NOMO-1 treated with dmso at 0.1 percent for 144 hours (cell line): ENCODE results near the gene SPRR3.
A peak's percentile ranks its signal among the peaks of the same experiment; 100 is the strongest.

Experiments
- DNase-seq: peaks from one replicate; lab custom pipeline; 2025; ENCODE audit not compliant: unreplicated experiment; lab: John Stamatoyannopoulos, UW

The SPRR3 gene, protein sequence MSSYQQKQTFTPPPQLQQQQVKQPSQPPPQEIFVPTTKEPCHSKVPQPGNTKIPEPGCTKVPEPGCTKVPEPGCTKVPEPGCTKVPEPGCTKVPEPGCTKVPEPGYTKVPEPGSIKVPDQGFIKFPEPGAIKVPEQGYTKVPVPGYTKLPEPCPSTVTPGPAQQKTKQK

GRCh38 chr1:153001382-153001781, at the start of gene SPRR3:
SPRR3 (plus strand) TSS chr1:153001749; CDS start chr1:153003021, 1,272 bp downstream.
- no peak for DNase-seq

GRCh38 chr1:152953761-152954160, 47.8 kb upstream of the SPRR3 start:
- no peak for DNase-seq

GRCh38 chr1:152954436-152954835, 47.1 kb upstream of the SPRR3 start:
- no peak for DNase-seq

- no peak for DNase-seq
These were observed 44.0 kb upstream of the SPRR3 start for GRCh38 chr1:152957561-152957960.

DNA sequence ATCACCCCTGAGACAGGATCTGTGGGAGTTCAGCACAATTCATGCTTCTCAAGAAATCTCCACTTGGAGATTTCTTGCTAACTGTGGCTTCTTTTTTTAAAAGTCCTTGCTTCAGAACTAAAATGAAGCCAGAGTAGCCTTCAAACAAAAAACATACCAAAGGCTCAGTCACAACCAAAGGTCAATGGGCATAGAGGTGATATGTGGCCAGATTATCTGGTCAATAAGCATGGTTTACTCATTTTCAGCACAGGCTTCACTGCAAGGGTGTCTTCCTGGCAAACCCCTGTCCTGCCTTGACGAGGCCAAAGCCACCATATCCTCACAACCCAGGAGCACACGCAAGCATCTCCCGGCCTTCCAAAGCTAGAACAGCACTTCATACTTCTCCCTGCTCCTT, 42.3 kb upstream of the SPRR3 start:
- DNase-seq: no peak

DNA sequence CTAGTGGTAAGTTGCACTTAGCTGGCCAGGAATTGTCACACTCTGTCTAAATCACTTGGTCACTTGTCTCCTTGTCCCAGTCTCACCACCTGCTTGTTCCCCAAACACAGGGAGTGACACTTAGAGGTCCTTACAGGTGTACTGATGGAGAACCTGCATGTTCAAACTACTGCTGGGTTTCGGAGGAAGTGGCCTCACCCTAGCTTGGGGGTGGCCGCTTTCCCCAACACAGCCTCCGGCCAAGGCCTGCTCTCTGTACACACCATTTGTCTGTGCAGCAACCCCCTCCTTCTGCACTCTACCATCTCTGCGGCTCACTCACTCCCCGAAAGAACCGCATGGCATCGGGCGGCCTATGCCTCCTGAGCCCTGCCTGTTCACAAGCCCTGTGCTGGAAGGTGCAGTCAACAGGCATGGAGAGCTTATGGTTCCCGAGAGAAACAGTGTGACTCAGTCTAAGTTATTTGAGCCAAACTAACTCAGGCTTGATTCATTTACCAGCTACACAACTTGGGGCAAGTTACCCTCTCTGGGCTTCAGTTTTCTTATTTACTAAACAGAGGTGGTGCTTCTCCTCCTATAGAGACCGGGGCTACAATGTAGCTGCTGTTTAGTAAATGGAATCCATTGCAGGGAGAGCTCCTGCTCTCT, 41.6 kb upstream of the SPRR3 start:
- DNase-seq: no peak

GRCh38 chr1:152960452-152961044, 41.0 kb upstream of the SPRR3 start:
- DNase-seq: no peak

GRCh38 chr1:152961226-152961891, 40.2 kb upstream of the SPRR3 start:
- DNase-seq: no peak

DNA sequence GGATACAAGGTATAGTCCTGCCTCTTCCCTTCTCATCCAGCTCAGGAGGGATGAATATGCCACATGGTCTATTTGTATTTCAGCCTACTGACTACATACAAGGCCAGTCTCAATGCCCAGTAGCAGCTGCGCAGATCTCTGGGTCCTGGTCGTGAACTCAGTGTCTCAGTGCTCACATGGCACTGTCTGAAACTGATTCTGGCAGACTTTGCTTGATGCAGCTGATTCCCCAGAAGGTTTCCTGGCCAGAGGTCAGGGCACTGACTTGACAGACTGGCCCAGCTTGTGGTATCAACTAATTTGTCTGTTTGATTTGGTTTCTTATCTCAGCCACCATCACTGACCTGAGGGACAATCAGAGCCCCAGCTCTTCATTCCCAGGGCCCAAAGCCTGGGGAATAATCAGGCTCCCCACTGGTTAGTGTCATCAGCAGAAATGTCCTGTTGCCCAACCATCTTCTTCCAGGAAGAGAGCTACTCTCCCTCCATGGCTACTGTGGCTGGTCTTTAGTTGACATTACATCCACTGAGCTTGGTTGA, 38.6 kb upstream of the SPRR3 start:
- no peak for DNase-seq

GRCh38 chr1:152964536-152964935, 37.0 kb upstream of the SPRR3 start:
- DNase-seq: no peak

- DNase-seq: no peak
These were observed 35.7 kb upstream of the SPRR3 start for GRCh38 chr1:152965853-152966252.

GRCh38 chr1:152967201-152967600, 34.3 kb upstream of the SPRR3 start:
- no peak for DNase-seq

- peak; percentile 4 for DNase-seq
These were observed 33.3 kb upstream of the SPRR3 start for GRCh38 chr1:152968248-152968647.

- no peak for DNase-seq
These were observed 32.5 kb upstream of the SPRR3 start for GRCh38 chr1:152969036-152969435.

DNA sequence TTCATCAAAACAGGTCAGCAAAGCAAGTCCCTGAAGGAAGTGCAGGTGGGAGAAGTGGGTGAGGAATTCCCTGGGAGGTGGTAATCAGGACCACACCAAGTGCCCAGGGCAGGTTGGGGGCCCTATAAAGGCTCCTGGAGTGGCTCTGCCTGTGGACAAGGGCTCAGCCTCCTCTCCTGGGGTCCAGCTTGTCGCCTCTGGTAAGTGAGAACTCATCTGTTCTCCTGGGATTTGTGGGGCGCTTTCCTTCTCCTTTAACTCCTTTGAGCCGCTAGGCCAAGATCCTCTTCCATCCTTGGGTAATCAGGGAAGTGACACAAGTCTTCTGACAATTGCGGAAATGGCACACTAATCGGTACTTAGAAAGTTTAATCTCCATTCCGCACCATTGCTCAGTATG, 31.1 kb upstream of the SPRR3 start, which contains the start of gene SPRR4:
Gene SPRR4, plus strand, starts transcription at position 154 of the 400 bp plus-strand sequence. CDS start 1,243 bp downstream, outside the sequence.
- DNase-seq: no peak

GRCh38 chr1:152972196-152972886, 29.2 kb upstream of the SPRR3 start:
- DNase-seq: no peak

DNA sequence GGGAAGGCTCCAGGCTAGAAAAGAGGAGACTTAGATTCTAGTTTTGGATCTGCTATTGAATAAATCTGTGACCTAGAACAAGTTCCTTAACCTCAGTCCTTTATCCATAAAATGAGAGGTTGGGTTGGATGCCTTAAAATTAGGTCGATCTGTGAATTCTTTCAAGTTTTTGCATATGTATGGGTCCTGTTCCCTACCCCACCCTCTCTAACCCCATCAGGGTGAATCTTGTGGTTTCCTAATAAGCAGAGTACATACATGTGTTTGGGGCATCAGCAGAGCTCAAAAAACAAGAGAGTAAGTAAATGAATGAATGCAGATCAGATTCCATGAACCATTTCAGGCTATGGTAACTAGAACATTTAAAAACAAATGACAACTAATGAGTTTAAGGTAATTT, 24.9 kb upstream of the SPRR3 start:
- DNase-seq: no peak

- DNase-seq: no peak
These were observed 23.9 kb upstream of the SPRR3 start for GRCh38 chr1:152977614-152978013.

DNA sequence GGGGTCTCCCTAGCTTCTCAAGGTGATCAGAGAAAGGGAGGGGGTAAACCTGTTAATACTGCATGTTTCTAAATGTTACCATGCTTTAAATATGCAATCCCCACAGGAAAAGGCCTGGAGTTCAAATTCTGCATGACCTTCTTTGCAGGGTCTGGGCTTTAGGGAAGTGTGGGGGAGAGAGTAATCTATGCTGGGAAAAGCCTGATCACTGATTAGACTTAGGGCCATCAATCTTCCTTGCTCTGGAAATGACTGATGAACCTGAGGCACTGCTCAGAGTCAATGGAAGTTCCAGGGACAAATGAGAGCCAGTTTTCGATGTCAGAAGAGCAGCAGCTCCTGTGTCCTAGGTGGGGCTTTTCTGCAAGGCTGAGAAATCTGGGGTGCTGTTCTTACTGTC, 20.9 kb upstream of the SPRR3 start:
- DNase-seq: no peak

- no peak for DNase-seq
These were observed 20.2 kb upstream of the SPRR3 start for GRCh38 chr1:152981146-152981871.
